HFFc6 (cell line): ENCODE measurements around the gene PIAS1. TPM values are rescaled to one million over a fixed set of nuclear protein-coding genes. Genes with fewer than 3 reads are reported as not detected.
A peak's percentile ranks its signal among the peaks of the same experiment; 100 is the strongest.

ENCODE experiments used
- DNase-seq: peaks from one replicate; pipeline ENCODE4 v3.0.0-alpha.2; 2018
- H3K27ac Mint-ChIP-seq: 2 replicates; pipeline ENCODE4 v1.8.0; 2020; ENCODE audit warnings: mild to moderate bottlenecking, mixed read lengths
- H3K27me3 Mint-ChIP-seq: 2 replicates; pipeline ENCODE4 v1.8.0; 2021; ENCODE audit warnings: mild to moderate bottlenecking, moderate library complexity, mixed read lengths; ENCODE audit not compliant: insufficient read depth
- H3K36me3 Mint-ChIP-seq: 2 replicates; pipeline ENCODE4 v1.8.0; 2021; ENCODE audit warnings: low read depth, mixed read lengths
- H3K4me1 Mint-ChIP-seq: 2 replicates; pipeline ENCODE4 v1.8.0; 2020; ENCODE audit warnings: low read depth, mixed read lengths
- H3K4me3 Mint-ChIP-seq: 2 replicates; pipeline ENCODE4 v1.8.0; 2020; ENCODE audit warnings: mild to moderate bottlenecking, moderate library complexity, mixed read lengths
- H3K9me3 Mint-ChIP-seq: 2 replicates; pipeline ENCODE4 v1.8.0; 2020; ENCODE audit warnings: mild to moderate bottlenecking, mixed read lengths
- CTCF ChIP-seq: fragments of 200-600 bp; sonication (generic); IDR thresholded peaks from 2 replicates; pipeline ENCODE4 v1.5.0; 2021; ENCODE audit warnings: antibody characterized with exemption, mild to moderate bottlenecking
- total RNA-seq, 6 experiments: library from RNA; stranded (reverse); fragmentation: NEBNext Ultra II Directional; extraction: Animal tissue kit (Norgen Biotek cat#: 25700); gene quantifications; 2 replicates in 1 of 6; 3 replicates in 5 of 6; pipeline ENCODE4 v1.2.3, GENCODE V29; 2021

Gene PIAS1
- total RNA-seq, 6 experiments from 2014 or later = 23.7 to 31.8 (median 27.6) TPM

GRCh38 chr15:68150187-68150586 is 96.1 kb downstream of the PIAS1 start:
- no peak for TF ChIP-seq CTCF
- Mint-ChIP-seq H3K9me3 (no peaks in the 10 kb centered on the region), H3K36me3 (peaks cover 27% of the 10 kb centered on the region), H3K4me3 (no peak overlapping the region), H3K27ac (no peak overlapping the region), H3K4me1 (peaks cover 44% of the 10 kb centered on the region), H3K27me3 (peaks cover 3% of the 10 kb centered on the region)
- DNase-seq = no peak

DNA sequence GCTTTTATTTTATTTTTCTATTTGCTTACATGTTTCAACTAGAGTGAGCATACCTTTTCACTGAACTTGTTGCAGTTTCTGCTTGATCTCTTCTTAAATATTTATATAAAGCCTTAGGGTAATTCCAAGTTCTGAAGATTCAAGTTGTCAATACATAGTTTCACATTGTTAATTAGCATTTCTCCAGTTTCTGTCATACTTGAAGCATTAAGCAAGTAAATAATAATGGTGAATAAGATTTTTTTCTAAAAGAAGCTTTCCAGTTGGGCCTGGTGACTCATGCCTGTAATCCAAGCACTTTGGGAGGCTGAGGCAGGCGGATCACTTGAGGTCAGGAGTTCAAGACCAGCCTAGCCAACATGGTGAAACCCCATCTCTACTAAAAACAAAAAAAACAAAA is 97.2 kb downstream of the PIAS1 start:
- H3K4me1 Mint-ChIP-seq = peaks cover 37% of the 10 kb centered on the region
- no peak overlapping the region for H3K4me3 Mint-ChIP-seq
- H3K36me3 Mint-ChIP-seq = peaks cover 27% of the 10 kb centered on the region
- H3K27ac Mint-ChIP-seq = 0 out of 2 replicates have a peak overlapping the region, but pooled peaks have one; percentile 2
- H3K9me3 Mint-ChIP-seq = no peaks in the 10 kb centered on the region
- TF ChIP-seq CTCF = no peak
- H3K27me3 Mint-ChIP-seq = peaks cover 3% of the 10 kb centered on the region
- DNase-seq = no peak

DNA sequence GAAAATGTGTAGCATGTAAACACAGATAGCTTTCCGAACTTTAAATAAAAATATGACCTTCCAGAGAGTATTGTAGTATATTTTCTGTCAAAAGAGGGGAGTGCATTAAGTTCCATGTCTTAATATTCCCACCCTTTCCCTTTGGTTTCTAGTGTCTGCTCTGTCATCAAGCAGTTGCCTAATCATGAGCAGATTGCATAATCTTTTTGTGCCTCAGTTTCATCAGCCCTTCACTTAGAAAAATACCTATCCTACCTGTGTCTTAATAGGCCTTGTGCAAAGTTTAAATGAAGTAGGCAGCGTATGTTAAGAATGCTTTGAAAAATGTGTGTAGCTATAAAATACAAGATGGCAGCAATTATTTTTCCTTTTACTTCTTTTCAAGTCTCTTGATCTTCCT is 98.2 kb downstream of the PIAS1 start:
- H3K4me3 Mint-ChIP-seq = no peak overlapping the region
- H3K36me3 Mint-ChIP-seq = peaks cover 21% of the 10 kb centered on the region
- no peak for TF ChIP-seq CTCF
- peaks cover 3% of the 10 kb centered on the region for H3K27me3 Mint-ChIP-seq
- no peaks in the 10 kb centered on the region for H3K9me3 Mint-ChIP-seq
- DNase-seq = no peak
- peaks cover 37% of the 10 kb centered on the region for H3K4me1 Mint-ChIP-seq
- H3K27ac Mint-ChIP-seq = no peak overlapping the region

GRCh38 chr15:68154923-68155559 is 100.9 kb downstream of the PIAS1 start:
- DNase-seq = peak; percentile 55
- H3K27ac Mint-ChIP-seq = no peak overlapping the region
- peaks cover 15% of the 10 kb centered on the region for H3K36me3 Mint-ChIP-seq
- peaks cover 16% of the 10 kb centered on the region for H3K4me1 Mint-ChIP-seq
- TF ChIP-seq CTCF = peak; percentile 85
- H3K27me3 Mint-ChIP-seq = peaks cover 3% of the 10 kb centered on the region
- no peaks in the 10 kb centered on the region for H3K9me3 Mint-ChIP-seq
- no peak overlapping the region for H3K4me3 Mint-ChIP-seq

DNA sequence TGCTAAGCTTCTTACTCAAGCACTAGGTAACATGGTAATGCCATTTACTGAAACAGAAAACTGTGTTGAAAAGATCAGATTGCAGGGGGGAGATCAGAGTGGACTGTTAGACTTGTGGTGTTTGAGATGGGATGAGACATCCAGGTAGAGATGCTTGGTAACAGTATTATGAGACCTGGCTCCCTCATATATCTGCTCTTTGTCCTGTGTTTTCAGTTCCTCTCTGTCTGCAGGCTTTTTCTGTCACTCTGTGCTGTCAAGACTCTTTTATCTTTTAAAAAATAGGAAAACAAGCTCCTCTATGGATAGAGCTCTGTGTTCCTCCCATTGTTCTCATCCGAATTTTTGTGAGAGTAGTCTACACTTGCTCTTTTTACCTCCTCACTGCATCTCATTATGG is 103.0 kb downstream of the PIAS1 start:
- Mint-ChIP-seq H3K36me3 (peaks cover 27% of the 10 kb centered on the region), H3K4me1 (peaks cover 8% of the 10 kb centered on the region), H3K27ac (no peak overlapping the region), H3K27me3 (peaks cover 3% of the 10 kb centered on the region; the same call in 1 of the 2 replicates), H3K4me3 (no peak overlapping the region), H3K9me3 (no peaks in the 10 kb centered on the region)
- DNase-seq = no peak
- no peak for TF ChIP-seq CTCF
